OCI-LY7 (cell line): ENCODE measurements around the gene ZNF385D. TPM values are rescaled to one million over a fixed set of nuclear protein-coding genes. Genes with fewer than 3 reads are reported as not detected.

ENCODE experiments used
- BruUV-seq: library from RNA; stranded (reverse); fragments of 400-500 nt; replicated peaks from 2 replicates; lab custom pipeline; 2021; lab: Mats Ljungman, UMichigan
- CTCF ChIA-PET: fragments of 300-600 bp; sonication (Branson Sonifier 250); formaldehyde crosslinking; loops from one replicate; lab custom pipeline; 2022; ENCODE audit warnings: antibody characterized with exemption; ENCODE audit not compliant: unreplicated experiment; lab: Charles Lee
- POLR2A ChIA-PET: fragments of 300-600 bp; sonication (Branson Sonifier 250); formaldehyde crosslinking; loops from one replicate; lab custom pipeline; 2022; ENCODE audit warnings: antibody characterized with exemption; lab: Charles Lee
- DNase-seq: peaks from one replicate; pipeline ENCODE4 v3.0.0-alpha.2; 2015; ENCODE audit warnings: low spot score
- H2AFZ ChIP-seq: fragments of 200-600 bp; sonication (generic), shearing (Covaris generic); 2 replicates; pipeline ENCODE4 v1.6.1; 2014; ENCODE audit warnings: mild to moderate bottlenecking, antibody characterized with exemption, low read length, moderate library complexity
- H3K27ac ChIP-seq: fragments of 200-600 bp; sonication (generic); 2 replicates; pipeline ENCODE4 v1.5.1; 2014; ENCODE audit warnings: mixed run types, low read depth, mild to moderate bottlenecking, moderate library complexity, low read length, inconsistent platforms; ENCODE audit not compliant: poor library complexity, severe bottlenecking
- H3K36me3 ChIP-seq: fragments of 200-600 bp; sonication (generic); 2 replicates; pipeline ENCODE4 v1.6.1; 2014; ENCODE audit warnings: mild to moderate bottlenecking, antibody characterized with exemption, low read length, moderate library complexity, mixed read lengths; ENCODE audit not compliant: insufficient read depth
- H3K4me1 ChIP-seq: fragments of 200-600 bp; sonication (generic); 2 replicates; pipeline ENCODE4 v1.5.1; 2014; ENCODE audit warnings: mild to moderate bottlenecking, low read length; ENCODE audit not compliant: insufficient read depth, poor library complexity, severe bottlenecking
- H3K4me2 ChIP-seq: fragments of 200-600 bp; sonication (generic); 2 replicates; pipeline ENCODE4 v1.6.1; 2014; ENCODE audit warnings: mild to moderate bottlenecking, low read length
- H3K4me3 ChIP-seq: fragments of 200-600 bp; sonication (generic); 2 replicates; pipeline ENCODE4 v1.5.1; 2014; ENCODE audit warnings: mild to moderate bottlenecking, low read depth, low read length; ENCODE audit not compliant: poor library complexity, severe bottlenecking
- H3K79me2 ChIP-seq: fragments of 200-600 bp; sonication (generic); 2 replicates; pipeline ENCODE4 v1.6.1; 2016; ENCODE audit warnings: low read depth, mild to moderate bottlenecking, low read length, moderate library complexity, mixed read lengths; ENCODE audit not compliant: insufficient read depth
- H3K9me2 ChIP-seq: fragments of 200-600 bp; sonication (generic); 2 replicates; pipeline ENCODE4 v1.6.1; 2016; ENCODE audit warnings: mild to moderate bottlenecking, low read length, mixed read lengths; ENCODE audit not compliant: insufficient read depth
- H3K9me3 ChIP-seq: fragments of 200-600 bp; sonication (generic); 2 replicates; pipeline ENCODE4 v1.6.1; 2014; ENCODE audit warnings: mild to moderate bottlenecking, mixed run types, low read length, mixed read lengths
- H4K20me1 ChIP-seq: fragments of 200-600 bp; sonication (generic); 2 replicates; pipeline ENCODE4 v1.6.1; 2014; ENCODE audit warnings: mild to moderate bottlenecking, antibody characterized with exemption, low read length, moderate library complexity, mixed read lengths; ENCODE audit not compliant: insufficient read depth
- EZH2phosphoT487 ChIP-seq: fragments of 200-600 bp; sonication (generic); IDR thresholded peaks from 2 replicates; pipeline ENCODE4 v1.6.1; 2018; ENCODE audit warnings: low read depth, borderline replicate concordance, mild to moderate bottlenecking, mixed run types, antibody characterized with exemption, low read length, moderate library complexity, mixed read lengths
- intact Hi-C: fragments of 100-400 bp; cut with micrococcal nuclease; formaldehyde crosslinking; loops from one replicate; pipeline ENCODE4 v1.10.0; 2022; ENCODE audit not compliant: unreplicated experiment
- total RNA-seq, 2 experiments: library from RNA; depleted of rRNA in 1 of 2; stranded (reverse); fragments of >200 nt in 1 of 2; shearing (Covaris generic) in 1 of 2; gene quantifications; 2 replicates each; pipeline ENCODE4 v1.2.3, GENCODE V29; 2014 to 2022
- TF ChIP-seq, protein P1 (sequence below): fragments of 200-600 bp; sonication (generic); conservative IDR thresholded peaks from 2 replicates; pipeline ENCODE4 v1.5.1; 2014; ENCODE audit warnings: mild to moderate bottlenecking, antibody characterized with exemption, low read length, moderate library complexity, mixed read lengths

ZNF385D gene
- total RNA-seq, 2 experiments from 2014 or later = 0.13 TPM; not detected in 1

DNA sequence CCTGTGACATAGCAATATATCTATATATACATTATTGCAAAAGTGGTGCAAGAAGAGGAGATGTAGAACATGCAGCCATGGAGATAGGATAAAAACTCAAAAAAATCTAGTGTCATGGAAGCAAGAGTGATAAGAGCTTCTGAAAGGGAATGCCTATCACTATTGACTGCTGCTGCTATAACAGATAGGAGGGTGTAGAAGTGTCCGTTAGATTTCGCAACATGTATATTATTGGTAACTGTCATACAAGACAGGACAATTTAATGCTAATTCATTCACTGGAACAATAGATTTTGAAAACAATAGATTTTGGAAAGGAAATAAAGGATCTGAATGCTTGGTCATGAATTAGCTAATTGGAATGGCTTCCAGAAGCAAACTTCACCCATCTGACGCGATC lies 224.5 kb downstream of the ZNF385D start:
- H2AFZ ChIP-seq = no peak overlapping the region
- BruUV-seq = no TSS peak
- H3K79me2 ChIP-seq = no peaks in the 10 kb centered on the region

DNA sequence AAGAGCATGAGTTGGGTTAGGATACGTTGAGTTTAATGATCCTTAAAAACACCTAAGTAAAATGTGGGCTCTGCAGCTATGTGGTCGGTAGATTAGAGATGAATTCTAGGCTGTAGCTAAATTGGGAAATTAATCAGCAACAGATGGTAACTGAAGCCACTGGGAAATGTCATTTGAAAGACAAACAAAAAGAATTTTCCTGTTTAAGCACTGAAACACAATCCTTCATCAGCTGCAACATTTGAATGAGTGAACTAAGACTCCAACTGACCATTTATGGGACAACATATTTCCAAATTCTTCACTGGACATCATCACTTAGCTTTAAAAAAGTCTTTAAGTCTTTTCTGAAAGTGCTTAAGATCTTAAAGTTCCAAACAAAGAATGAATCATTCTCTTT lies 226.9 kb downstream of the ZNF385D start:
- BruUV-seq = no TSS peak
- no peak overlapping the region for H3K4me2 ChIP-seq
- H3K36me3 ChIP-seq = no peaks in the 10 kb centered on the region
- H3K79me2 ChIP-seq = no peaks in the 10 kb centered on the region
- ChIA-PET CTCF (no interaction called here), POLR2A (no interaction called here)
- no peak overlapping the region for H3K4me3 ChIP-seq
- TF ChIP-seq, protein P1, sequence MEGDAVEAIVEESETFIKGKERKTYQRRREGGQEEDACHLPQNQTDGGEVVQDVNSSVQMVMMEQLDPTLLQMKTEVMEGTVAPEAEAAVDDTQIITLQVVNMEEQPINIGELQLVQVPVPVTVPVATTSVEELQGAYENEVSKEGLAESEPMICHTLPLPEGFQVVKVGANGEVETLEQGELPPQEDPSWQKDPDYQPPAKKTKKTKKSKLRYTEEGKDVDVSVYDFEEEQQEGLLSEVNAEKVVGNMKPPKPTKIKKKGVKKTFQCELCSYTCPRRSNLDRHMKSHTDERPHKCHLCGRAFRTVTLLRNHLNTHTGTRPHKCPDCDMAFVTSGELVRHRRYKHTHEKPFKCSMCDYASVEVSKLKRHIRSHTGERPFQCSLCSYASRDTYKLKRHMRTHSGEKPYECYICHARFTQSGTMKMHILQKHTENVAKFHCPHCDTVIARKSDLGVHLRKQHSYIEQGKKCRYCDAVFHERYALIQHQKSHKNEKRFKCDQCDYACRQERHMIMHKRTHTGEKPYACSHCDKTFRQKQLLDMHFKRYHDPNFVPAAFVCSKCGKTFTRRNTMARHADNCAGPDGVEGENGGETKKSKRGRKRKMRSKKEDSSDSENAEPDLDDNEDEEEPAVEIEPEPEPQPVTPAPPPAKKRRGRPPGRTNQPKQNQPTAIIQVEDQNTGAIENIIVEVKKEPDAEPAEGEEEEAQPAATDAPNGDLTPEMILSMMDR = no peak
- no peak for TF ChIP-seq EZH2phosphoT487
- DNase-seq = no peak
- H3K27ac ChIP-seq = no peak overlapping the region
- H2AFZ ChIP-seq = no peak overlapping the region
- H4K20me1 ChIP-seq = no peaks in the 10 kb centered on the region
- no peaks in the 10 kb centered on the region for H3K9me2 ChIP-seq
- intact Hi-C loops = no loop called here
- H3K9me3 ChIP-seq = no peaks in the 10 kb centered on the region
- H3K4me1 ChIP-seq = no peaks in the 10 kb centered on the region

More for the DNA sequence above, 224.5 kb downstream of the ZNF385D start:
- CTCF ChIA-PET = no interaction called here
- no peak for TF ChIP-seq EZH2phosphoT487
- TF ChIP-seq, protein P1 = no peak
- Histone ChIP-seq H3K4me3 (no peak overlapping the region), H3K4me2 (no peak overlapping the region), H4K20me1 (no peaks in the 10 kb centered on the region), H3K36me3 (no peaks in the 10 kb centered on the region), H3K4me1 (no peaks in the 10 kb centered on the region), H3K9me2 (no peaks in the 10 kb centered on the region), H3K9me3 (no peaks in the 10 kb centered on the region), H3K27ac (no peak overlapping the region)
- DNase-seq = no peak
- intact Hi-C loops = no loop called here
- POLR2A ChIA-PET = interaction anchor here (0.6 to 0.8 kb wide), 2 partner anchors 12 to 33 kb away, joined by 3 to 5 read pairs; no protein-coding TSS in a partner anchor

DNA sequence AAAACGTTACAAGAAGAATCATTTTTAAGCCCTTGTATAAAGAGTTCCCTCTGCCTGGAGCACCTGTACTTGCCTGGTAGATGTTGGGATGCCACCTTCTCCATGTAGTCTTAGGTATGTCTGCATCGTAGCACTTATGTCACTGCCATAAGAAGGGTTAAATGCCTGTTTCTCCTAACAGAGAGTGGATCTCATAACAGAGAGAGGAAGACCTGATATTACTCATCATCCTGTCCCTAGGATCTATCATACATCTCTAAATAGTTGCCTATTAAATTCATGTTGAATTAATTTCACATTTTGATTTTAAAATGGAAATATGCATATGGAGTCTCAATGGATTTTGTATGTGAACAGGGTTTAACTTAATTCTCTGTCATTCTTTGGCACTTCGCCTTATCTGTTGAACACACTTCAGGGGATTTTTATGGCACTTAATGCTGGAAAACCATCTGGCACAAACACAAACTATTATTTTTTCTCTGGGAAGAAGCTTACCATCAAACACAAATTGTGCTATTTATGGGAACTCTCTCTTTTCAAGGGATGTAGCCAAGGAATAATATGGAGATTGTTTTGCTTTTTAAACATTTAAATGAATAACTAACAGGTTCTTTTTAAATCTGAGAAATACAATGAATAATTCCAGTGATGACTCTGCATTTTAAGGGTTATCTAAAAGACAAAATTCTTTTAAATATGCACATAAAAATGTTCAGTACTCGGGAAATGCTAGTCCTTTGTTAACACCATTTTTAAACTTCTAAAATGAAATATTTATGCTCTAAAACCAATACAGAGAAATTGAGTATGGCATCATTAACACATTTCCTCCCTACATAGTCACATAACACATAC lies 230.7 kb downstream of the ZNF385D start:
- ChIA-PET POLR2A (no interaction called here), CTCF (no interaction called here)
- Histone ChIP-seq H2AFZ (no peak overlapping the region), H3K9me2 (no peaks in the 10 kb centered on the region), H3K36me3 (no peaks in the 10 kb centered on the region), H3K79me2 (no peaks in the 10 kb centered on the region), H3K9me3 (no peaks in the 10 kb centered on the region), H3K27ac (no peak overlapping the region), H3K4me2 (no peak overlapping the region), H3K4me1 (no peaks in the 10 kb centered on the region), H3K4me3 (no peak overlapping the region), H4K20me1 (no peaks in the 10 kb centered on the region)
- no peak for DNase-seq
- TF ChIP-seq, protein P1 = no peak
- TF ChIP-seq EZH2phosphoT487 = no peak
- no TSS peak for BruUV-seq
- intact Hi-C loops = no loop called here
